C4-2B (cell line): ENCODE results near the gene ERO1B.

Experiments used
- H3K27ac ChIP-seq: fragments of 450-650 bp; 2 replicates; pipeline ENCODE4 v1.5.1; 2017
- CTCF ChIP-seq: fragments of 450-650 bp; conservative IDR thresholded peaks from 2 replicates; pipeline ENCODE4 v1.5.1; 2017; ENCODE audit warnings: mild to moderate bottlenecking
- ZFX ChIP-seq: fragments of 450-650 bp; IDR thresholded peaks from 2 replicates; pipeline ENCODE4 v1.6.1; 2017

ERO1B gene

DNA sequence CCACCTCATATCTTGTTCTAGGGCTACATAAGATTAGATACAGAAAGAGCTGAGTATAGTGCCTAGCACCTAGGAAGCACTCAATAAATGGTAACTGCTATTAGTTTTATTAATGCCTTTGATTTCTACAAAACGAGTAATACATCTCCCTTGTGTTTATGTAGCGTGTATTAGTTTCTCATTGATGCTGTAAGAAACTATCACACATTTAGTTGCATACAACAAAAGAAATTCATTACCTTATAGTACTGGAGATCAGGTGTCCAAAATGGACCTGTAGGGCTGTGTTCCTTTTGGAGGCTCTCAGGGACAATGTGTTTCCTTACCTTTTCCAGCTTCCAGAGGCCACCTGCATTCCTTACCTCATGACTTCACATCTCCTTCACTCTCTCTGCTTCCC lies 961 bp upstream of the ERO1B start:
- H3K27ac ChIP-seq: no peak overlapping the region
- TF ChIP-seq CTCF: no peak
- TF ChIP-seq ZFX: no peak

DNA sequence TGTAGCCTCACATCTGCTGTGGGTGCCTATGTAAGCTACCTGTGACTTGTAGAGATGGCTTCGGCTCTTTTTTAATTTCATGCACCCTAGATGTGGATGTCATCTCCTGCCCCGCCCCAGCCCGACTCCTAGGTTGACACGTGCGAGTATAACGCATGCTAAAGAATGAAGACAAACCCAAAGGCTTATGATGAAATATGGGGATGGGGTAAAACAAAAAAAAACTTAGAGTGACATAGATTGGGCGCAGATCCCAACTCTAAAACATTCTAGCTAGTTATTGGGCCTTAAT lies 613 bp upstream of the ERO1B start:
- TF ChIP-seq CTCF (no peak), ZFX (no peak)
- peak overlapping the region; percentile 33 for H3K27ac ChIP-seq

- TF ChIP-seq ZFX: no peak
- no peak for TF ChIP-seq CTCF
- H3K27ac ChIP-seq: peak overlapping the region; percentile 33; the same call in 1 of the 2 replicates
Measured at GRCh38 chr1:236281198-236281653, 532 bp downstream of the ERO1B start.

DNA sequence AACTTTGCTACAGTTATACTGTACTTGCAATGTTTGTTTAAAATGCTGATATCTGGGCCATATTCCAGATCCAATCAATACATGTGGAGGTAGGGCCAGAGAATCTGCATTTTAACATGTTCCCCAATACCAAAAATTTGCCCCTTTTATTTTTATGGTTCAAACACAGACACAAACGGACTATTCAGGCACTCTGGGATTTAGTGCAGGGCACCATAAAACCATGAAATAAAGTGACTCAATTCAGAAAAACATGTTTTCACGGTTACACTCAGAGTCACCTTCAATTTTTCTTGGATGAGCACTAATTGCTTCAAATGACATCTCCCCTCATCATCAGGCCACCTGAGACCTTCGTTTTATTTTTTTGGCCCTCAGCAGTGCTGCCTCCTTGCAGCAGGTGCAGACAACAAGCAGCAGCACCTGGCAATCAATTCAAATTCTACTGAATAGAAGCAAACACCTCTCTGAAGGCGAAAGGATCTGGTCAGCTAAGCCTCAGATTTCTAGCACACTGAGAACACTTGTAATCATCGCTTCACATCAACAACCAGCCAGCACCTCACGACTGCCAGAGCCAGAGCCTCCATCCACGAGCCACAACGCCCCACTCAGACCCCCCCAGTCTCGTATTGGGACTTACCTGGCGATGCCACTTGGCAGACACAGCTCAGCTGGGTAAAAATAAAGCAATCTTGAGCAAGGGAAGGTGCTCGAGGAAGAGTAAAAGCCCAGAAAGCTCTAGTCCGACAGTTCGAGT lies 1.1 kb downstream of the ERO1B start:
- no peak for TF ChIP-seq ZFX
- no peak for TF ChIP-seq CTCF
- no peak overlapping the region; the same call in 1 of the 2 replicates for H3K27ac ChIP-seq

DNA sequence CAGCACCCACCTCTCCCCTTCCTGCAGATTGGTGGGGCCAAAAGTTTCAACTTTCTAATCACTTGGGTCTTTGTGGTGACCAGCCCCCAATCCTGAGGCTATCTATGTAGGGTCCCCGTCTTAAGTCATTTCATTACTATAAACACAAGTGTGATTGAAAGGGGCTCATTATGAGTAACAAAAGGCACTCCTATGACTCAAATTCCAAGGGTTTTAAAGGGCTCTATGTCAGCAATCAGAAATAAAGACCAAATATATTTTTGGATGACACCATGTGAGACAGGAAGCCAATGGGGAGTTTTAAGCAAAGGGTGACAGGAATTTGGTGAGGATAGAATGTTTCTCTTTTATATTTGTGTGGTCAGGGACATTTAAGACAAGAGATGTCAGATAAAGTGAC lies 6.2 kb downstream of the ERO1B start:
- H3K27ac ChIP-seq: no peak overlapping the region
- TF ChIP-seq ZFX (no peak), CTCF (no peak)

DNA sequence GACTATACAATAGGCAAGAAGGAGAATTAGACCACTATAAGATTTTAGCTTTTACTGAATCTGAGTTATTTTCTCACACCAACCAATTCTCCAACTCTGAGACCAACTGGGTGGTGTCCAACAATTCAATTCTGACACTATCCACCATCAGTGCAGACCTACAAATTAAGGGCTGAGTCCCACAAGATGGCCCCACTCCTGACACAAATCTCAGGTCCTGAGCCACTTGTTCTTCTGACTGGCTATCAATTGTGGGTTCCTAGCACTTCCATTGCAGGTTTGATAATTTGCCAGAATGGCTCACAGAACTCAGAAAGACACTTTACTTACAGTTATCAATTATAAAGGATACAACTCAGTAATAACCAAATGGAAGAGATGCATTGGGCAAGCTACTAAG lies 6.7 kb downstream of the ERO1B start:
- no peak overlapping the region for H3K27ac ChIP-seq
- TF ChIP-seq ZFX (no peak), CTCF (no peak)

DNA sequence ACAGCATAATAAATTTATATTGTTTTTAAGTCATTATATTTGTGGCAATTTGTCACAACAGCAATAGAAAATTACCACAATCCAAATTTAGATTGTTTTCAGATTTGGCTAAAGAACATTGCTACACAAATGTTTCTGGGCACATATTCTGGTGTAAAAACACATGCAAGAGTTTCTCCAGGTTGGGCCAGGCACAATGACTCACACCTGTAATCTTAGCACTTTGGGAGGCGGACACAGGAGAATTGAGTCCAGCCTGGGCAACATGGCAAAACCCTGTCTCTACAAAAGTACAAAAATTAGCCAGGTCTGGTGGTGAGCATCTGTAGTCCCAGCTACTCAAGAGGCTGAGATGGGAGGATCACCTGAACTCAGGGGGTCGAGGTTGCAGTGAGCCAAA lies 8.4 kb downstream of the ERO1B start:
- no peak overlapping the region for H3K27ac ChIP-seq
- TF ChIP-seq ZFX (no peak), CTCF (no peak)
